HG02571 (cell line): ENCODE results near the gene MYL7.
"Not testable (repeated sequence)": the region's sequence is repeated elsewhere in the genome, so short reads cannot be mapped to it uniquely, and the experiment has no call there.

Source experiments
- ATAC-seq: cut with Tn5 transposase; IDR thresholded peaks from one replicate; pipeline ENCODE4 v1.9.1; 2021; ENCODE audit warnings: mild to moderate bottlenecking, moderate library complexity; ENCODE audit not compliant: unreplicated experiment

The MYL7 gene

DNA sequence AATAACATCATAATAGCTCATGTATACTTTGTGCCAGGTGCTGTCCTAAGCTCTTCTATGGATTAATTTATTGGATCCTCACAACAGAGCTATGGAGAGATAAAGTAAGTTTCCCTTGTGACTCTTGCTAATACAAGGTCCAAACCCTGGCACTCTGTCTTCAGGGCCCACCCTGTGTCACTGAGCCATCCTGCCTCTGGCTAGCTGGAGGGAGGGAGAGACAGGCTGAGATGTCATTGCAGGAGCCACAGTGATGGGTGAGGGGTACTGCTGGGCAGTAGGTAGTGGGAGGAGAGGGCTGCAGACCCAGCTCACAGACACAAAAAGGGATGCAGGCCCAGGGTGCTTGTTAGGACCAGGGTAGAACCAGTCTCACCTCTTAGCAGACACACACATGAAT, 31.2 kb upstream of the MYL7 start:
- no peak for ATAC-seq

DNA sequence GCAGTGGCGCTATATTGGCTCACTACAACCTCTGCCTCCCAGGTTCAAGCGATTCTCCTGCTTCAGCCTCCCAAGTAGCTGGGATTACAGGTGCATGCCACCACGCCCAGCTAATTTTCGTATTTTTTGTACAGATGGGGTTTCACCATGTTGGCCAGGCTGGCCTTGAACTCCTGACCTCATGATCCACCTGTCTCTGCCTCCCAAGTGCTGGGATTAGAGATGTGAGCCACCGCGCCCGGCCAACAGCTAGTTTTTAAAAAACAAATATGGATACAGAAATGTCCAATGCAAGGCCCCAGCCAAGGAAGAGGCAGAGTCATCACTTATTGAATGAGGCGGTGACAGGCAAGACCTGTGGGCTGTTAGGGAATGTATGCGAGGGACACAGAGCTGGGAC, 30.8 kb upstream of the MYL7 start:
- not testable (repeated sequence) for ATAC-seq

DNA sequence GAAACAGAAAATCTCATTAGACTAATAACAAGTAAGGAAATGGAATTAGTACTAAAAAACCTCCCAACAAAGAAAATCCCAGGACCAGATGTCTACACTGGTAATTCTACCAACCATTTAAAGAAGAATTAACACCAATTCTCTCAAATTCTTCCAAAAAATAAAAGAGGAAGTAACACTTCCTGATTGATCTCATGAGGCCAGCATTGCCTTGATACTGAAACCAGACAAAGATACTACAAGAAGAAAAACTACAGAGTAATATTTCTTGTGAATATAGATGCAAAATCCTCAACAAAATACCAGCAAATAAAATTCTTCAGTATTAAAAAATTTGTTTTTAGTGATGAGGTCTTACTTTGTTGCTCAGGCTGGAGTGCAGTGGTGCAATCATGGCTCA, 26.8 kb upstream of the MYL7 start:
- no peak for ATAC-seq

DNA sequence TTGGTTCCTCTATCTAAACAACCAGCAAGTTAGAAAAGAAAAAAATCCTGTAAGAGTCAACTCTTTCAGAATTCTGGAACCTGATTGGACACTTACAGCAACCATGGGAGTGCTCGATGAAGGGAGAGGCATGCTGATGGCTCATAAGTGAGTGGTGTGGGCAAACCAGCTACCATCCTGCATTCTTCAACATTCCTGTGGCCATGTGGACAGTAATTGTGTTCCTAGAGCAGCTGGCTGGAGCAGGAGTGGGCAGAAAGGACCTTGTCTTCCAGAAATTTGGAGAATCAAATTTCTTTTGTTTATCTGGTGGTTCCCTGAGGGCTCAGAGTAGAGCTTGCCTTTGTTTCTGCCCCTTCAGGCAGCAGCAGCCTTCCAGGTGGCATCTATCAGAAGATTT, 22.5 kb upstream of the MYL7 start:
- no peak for ATAC-seq

DNA sequence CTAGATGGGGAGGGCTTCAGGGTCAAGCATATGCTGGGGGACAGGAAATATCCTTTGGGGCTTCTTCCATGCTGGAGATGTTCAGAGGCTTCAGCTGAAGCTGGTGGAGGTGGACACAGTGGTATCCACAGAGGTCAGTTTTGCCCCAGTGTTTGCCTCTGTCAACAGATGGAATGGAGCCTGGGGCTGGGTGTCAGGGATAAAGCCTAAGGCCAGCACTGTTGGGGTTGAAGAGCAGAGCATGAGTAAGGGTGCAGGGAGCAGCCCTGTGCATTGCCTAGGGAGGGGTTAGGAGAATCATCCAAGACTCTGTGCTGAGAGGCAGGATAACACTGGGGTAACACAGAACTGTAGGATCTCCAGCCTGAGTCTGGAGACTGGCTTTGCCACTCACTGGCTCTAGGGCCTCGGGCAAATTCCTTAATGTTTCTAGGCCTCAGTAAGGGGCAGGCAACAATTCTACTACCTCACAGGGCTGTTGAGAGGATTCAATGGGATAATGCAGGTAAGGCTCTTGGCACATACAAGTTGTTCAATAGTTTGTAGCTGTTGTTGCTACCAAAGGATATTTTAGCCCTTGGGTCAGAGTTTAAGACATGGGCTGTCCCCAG, 21.8 kb upstream of the MYL7 start:
- no peak for ATAC-seq

DNA sequence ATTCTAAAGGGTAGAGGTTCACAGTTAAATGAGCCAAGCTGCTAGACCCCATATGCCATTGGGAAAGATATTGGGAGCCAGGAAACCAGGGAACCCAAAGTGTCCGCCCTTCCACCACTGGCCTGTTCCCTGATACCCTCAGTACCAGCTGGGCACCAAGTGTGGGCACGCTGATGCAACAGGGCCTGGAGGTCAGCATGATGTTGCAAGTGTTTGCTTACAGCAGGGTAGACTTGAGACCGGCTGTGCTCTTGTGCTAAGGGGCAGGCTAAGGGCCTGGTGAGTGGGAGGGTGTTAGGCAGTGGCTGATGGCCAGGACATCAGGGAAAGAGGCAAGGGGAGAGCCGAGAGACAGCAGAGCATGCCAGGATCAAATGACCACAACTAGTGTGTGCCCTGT, 21.0 kb upstream of the MYL7 start:
- ATAC-seq = no peak

DNA sequence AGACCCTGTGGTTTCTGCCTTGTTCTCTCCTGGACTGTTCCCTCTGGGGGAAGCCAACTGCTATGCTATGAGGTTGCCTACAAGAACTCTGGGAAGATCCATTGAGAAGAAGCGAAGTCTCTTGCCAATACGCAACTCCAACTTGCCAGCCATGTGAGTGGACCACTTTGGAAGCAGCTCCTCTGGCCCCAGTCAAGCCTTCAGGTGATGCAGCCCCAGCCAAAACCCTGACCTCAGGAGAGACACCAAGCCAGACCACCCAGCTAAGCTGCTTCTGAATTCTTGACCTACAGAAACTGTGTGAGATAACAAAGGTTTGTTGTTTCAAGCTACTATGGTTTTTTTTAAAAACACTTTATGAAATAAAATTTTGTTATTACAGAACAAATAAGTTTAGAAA, 20.2 kb upstream of the MYL7 start:
- ATAC-seq = no peak

DNA sequence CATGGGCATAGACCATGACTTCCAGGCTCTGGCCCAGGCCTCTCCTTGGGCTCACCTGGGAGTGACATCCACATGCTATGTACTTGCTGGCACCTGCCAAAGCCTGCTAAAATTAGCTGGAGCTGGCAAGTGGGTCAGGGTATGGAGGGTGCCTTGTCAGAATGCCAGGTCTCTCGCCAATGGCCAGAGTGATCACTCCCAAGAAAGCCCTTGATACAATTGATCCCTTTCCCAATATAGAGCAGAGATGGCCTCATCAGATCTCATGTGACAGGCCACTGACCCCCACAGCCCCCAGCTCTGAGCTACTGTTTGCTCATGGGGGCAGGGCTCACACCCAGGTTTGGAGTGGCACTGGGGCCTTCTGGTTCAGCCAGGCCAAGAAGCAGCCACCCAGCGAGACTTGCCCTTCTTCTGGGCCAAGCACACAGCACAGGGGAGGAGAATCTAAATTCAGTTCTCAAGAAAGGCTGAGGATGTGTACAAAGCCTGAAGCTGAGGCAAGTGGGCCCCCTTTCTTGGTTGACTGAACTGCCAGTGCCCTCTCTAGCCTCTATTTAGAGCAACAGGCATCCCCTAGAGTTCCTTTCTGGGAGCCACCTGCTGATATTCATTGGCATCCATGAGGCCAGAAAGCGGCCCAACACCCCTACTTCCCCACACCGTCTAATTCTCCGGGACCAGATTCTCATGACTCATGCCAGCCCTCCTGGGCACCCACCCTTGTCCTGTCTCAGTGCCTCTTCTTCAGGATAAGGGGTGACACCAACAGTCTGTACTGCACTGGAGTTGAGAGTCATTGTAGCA, 18.9 kb upstream of the MYL7 start:
- no peak for ATAC-seq

DNA sequence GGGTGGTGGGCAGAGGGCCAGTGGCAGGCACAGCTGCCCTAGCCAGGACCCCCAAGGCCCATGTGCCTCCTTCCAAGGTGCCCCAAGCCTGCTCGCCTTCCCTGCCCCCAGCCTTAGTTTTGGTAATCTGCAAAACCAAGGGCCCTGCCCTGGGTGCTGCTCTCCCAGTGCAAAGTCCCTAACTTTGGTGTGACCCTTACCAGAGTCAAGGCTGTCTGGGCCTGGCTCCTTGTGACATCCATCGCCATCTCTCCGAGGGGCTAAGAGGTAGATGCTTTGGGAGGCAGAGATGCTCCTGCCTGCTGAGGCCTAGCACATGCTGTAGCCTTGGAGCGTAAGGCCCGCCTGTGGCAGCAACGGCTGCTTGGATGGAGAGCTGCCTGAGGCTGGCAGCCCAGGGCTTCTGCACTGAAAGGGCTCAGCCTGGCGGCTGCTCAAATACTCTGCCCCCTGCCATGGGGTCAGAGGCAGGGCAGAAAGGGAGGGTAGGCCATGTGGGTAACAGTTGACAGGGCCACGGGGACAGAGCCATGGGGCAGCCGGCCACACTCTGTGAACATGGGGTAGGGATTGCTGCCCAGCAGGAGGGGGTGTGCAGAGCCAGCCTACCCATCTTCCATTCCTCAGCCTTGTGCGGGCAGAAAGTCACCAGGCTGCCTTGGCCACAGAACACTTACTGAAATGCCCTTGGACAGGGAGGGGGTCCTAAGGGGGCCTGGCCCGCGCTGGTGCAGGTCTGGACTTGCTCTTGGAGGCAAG, 17.9 kb upstream of the MYL7 start:
- ATAC-seq = no peak

DNA sequence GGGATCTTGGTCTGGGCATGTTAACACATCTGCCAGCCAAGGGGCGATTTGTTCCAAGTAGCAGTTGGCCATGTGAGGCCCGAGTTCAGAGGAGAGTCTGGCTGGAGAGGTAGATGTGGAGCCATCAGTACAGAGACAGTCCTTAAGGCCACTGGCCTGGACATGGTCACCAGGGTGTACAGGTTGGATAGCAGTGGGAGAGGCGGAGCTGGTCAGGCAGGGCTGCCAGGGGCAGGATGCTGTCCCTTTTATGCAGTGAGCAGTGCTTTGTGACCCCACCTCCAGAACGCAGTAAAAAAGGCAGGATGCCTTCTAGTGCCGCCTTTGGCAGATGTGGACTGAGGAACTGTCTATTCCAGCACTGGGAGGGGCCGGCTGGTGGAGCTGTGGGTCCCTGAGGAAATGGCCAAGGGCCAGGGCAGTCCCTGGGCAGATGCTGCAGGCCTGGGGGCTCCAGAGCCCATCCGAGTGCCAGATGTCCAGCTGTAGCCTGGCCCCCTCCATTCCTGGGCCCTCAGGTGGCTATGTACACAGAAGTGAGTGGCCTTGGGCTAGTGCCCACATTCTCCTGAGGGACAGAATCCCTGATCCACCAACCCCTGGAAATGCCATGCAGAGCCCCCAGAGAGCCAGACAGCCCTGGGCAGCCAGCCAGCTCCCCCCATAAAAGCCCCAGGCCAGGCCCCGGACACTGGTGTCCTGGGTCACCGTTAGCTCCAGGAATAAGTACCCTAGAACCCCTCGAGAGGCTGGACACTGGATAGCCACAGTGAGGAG, 17.2 kb upstream of the MYL7 start:
- ATAC-seq = no peak

DNA sequence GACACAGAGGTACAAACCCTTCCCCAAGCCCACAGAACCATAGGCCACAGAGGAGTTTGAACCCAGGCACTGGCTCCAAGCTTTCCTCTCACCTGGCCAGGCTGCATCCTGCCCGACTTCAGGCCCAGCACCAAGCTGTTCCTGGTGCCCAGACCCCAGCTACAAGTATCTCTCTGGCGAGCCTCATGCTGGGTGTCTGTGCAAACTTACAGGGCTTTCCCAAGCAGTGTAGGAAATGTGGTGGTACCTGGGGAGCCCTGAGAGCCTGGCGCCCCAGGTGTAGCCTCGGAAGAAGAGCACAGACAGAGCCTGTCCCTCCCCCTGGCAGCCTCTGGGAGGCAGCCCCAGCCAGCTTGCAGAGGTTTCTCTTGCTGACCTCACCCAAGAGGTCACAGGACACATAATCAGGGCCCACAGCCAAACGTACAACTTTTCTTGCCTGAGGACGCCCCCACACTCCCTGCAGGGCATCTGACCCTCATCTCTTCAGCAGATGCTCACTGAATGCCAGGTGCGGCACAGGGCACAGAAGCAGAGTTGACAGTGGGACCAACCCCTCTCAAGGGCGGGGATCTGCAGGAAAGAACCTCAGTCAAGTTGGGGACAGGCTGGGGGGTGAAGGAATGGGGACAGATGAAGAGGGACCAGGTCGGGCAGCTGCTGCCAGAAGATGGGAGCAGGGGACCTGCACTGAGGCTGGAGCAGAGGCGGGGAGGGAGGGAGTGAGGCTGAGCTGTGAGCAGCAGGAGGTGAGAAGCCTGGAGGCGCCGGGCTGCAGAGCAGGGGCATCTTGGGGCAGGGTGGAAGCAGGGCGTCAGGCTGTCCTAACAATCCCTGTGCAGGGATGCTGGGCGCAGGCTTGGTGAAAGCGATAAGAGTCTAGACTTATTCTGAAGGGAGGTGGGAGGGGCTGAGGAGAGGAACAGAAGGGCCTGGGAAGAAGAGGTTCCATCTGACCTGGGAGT, 16.3 kb upstream of the MYL7 start:
- ATAC-seq = no peak

DNA sequence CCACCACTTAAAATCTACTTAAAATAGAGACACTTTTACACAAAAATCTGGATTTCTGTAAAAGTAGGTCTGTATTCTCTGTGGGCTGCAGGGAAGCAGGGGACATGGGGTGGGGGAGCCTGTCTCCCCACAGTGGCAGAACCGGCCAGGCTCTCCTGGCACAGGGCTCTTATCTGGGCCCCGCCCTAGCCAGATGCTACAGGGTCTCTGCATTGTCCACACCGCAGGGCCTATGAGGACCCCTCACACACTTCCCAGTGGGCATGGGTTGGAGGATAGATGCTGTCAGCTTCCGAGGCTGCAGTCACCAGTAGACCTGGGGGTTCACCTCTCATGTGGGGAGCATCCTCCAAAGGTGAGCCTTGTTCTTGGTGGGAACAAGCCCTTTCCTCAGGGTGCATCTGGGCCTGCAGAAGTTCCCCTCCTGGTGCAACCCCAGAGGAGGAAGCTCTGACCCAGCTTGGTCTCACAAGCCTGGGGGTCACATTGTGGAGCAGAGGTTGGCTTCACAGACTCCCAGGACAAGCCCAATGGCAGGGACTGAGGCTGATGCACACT, 15.4 kb upstream of the MYL7 start:
- ATAC-seq = no peak

DNA sequence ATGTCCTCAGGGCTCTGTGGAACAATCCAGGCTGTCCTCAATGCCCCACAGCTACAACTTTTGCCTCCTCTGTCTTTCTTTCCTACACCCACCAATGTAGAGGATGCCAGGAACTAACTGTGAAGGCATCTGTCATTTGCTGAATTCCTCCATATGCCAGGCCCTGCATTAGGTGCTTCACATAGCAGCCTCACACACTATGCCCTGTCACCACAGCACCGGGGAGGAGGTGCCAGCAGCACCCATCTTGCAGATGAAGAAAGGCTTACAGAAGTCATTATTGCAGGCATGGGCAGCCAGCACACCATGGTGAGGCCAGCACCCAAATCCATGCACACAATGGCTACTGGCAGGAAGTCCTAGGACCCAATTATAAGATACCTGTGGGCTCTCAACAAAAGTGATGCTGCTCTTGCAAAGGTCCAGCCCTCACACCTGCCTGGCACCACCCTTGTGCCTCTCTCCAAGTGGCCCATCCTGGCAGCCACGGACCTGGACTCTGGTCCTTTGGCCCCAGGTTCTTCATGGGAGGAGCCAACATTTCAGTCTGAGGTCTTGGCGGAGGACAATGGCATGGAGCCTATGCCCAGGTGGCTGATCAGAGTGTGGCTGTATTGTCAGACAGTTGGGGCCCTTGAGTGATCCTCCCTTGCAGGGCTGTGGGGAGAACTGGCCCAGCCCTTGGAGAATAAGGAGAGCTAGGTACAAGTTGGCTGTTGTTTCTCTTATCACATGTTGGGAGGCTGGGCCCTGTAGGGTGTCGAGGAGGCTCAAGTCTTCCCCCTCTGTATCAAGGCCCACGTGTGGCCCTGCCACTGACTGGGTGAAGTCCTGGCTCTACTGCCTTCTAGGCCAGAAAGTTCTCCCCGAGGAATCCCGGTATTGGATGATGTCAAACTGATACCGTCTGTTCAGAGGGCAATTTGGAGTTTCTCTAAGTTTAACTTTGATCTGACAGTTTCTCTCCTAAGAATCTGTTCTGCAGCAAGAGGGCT, 14.4 kb upstream of the MYL7 start:
- no peak for ATAC-seq

DNA sequence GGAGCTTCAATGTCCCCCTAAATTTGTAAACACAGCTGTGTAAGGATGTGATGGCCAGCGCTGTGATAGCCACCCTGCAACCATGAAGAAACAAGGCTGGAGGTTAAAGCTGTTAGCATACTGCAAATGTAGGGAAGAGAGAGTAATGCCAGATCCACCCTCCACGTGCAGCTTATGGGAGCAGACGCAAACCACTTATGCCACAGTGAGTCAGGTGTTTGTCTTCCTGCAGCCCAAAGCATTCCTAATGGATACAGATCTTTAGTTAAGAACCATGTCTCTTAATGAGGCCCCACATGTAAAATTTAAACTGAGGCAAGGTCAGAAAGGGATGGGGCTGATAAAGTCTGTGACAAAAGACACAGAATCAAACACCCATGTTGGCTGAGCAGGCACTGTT, 13.6 kb upstream of the MYL7 start:
- ATAC-seq = no peak

DNA sequence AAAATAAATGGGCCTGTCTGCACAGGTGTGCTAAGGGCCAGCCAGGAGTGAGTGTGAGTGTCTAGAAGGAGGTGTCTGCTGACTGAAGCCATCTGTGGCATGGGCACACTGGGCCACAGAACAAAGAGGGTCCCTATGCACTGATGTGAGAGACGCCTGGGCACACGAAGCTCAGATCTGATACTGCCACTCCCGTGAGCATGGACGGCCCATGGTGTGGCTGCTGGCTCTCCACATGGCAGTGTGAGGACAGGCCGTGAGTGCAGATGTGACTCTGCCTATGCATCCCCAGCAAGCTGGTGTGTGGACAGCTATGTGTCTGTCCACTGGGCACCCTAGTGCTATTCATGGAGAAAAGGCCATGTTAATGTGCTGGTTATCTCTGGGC, 12.8 kb upstream of the MYL7 start:
- no peak for ATAC-seq

DNA sequence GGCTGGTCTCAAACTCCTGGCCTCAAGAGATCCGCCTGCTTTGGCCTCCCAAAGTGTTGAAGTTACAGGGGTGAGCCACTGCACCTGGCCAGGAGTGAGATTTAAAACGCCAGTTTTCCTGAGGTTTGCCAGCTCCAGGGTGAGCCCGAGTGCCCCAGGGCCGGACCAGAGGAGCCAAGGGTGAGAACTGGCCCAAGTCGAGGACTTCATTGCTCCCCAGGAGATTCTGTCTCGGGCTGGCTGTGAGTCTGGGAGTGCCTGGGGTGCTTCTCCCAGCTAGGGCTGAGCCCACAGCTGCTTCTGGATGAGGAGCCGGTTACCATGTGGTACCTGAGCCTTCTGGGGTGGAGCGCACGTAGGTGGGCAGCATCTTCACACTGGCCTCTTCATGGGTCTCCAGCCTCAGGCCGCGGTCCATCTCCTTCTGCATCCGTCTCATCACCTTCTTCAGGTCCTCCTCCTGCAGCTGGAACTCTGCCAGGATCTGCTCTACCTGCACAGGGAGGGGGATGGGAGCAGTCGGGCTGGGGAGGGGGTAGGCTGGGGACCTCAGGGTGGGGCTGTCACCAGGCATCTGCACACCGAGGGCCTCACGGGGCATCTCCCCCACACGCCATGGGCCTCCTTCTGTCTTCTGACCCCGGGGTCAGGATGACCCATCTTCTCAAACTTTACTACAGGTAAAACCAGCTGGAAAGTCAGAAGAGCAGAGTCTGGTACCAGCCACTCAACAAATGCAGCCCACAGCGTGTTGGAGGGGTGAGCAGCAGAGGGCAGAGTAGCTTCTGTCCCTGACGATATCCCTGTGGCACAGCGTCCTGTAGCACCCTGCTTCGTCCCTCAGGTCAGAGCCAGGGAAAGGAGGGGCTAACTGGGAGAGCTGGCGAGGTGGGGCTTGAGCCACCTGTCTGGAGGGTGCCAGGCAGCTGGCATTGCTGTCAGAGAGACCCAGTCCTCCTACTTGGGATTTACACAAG, 12.1 kb upstream of the MYL7 start:
- no peak for ATAC-seq

DNA sequence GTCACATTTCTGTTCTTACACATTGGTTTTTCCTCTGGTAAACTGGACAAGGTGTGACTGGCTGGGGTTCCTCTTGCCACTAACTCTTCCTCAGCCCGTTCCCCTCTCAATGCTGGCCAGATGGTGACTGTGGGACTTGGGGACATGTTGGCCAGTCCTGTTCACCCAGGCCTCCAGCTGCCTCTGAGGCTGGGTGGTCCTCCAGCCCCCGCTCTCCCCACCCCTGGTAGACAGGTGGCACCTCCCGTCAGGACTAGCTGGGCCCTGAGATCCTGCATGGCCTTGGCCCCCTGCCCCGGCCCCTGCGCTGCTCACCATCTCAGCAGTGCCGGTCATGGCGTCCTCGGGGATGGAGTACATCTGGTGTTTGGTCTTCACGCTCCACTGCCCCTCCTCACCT, 10.8 kb upstream of the MYL7 start:
- no peak for ATAC-seq
